T-helper 1 cell treated with Interleukin-12 subunit alpha and Interleukin-12 subunit beta and Interleukin-4 antibody, amounts not matched to agents 30 ng/mL and 1 ng/mL, for 36 hours (primary cell): ENCODE results near the gene EHMT1. TPM values are rescaled to one million over a fixed set of nuclear protein-coding genes. Genes with fewer than 3 reads are reported as not detected.

Experiments
- intact Hi-C: fragments of 100-400 bp; cut with micrococcal nuclease; formaldehyde crosslinking; loops from one replicate; pipeline ENCODE4 v1.15.1; 2024
- total RNA-seq: library from RNA; stranded (reverse); gene quantifications from 2 replicates; pipeline ENCODE4 v1.2.3, GENCODE V29; 2022

EHMT1 gene
- total RNA-seq, 1 donor from 2014 or later, result 110 TPM

- intact Hi-C loops, result loop anchor here (10.0 kb wide), 1 partner anchor 434 kb away; no protein-coding TSS in a partner anchor
Observed at GRCh38 chr9:137670391-137671195, 51.8 kb downstream of the EHMT1 start.

DNA sequence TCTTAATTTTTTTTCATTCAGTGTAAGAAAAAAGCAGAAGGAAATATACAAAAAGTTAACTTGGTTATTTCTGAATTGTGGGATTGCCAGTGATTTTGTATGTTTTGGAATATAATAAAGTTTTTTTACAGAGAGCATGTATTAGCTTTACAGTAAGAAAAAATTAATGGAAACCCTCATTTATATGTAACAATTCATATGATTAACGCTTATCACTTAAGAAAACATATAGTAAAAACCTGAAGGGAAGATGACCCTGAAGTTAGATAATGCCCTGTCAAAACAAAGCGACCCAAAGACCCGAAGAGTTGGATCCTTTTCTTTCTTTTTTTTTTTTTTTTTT is 52.4 kb downstream of the EHMT1 start:
- intact Hi-C loops, result loop anchor here (10.0 kb wide), 1 partner anchor 434 kb away; no protein-coding TSS in a partner anchor

DNA sequence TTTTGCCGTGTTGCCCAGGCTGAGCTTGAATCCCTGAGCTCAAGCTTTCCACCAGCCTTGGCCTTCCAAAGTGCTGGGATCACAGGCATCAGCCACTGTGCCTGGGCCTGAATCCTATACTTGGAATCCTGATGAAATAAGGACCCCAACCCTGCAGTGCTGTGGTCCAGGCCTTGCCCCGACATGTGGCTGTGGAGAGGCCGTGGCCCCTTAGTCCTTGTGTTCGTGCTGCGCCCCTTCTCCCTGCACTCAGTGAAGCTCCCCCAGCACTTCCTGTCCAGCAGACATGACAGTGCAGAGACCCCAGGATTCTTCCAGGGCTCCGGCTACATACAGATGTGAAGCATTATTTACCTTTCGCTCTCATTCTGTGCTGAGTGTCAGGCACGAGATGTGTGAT is 52.9 kb downstream of the EHMT1 start:
- intact Hi-C loops, result loop anchor here (1.0 to 10.0 kb wide), 2 partner anchors 351 to 433 kb away; no protein-coding TSS in a partner anchor

GRCh38 chr9:137672907-137673791 is 54.3 kb downstream of the EHMT1 start:
- intact Hi-C loops, result loop anchor here (1.0 to 10.0 kb wide), 3 partner anchors 99 to 432 kb away; no protein-coding TSS in a partner anchor

DNA sequence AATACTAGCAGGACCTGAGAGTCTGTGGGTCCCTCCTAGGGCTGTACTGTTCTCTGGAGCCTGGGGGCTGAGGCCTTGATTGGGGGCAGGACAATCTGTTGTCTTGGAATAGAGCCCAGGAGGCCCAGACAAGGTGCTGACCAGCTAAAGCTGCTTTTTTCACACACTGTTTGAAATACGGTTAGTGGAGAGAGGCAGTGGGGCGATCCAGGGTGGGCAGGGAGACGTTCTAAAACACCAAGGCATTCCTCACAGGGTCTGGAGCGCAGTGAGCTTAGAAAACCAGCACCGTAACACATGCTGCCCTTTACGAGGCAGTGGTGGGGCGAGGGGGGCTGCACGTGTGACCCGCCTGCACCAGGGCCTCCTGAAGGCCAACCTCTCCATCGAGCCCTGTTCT is 55.1 kb downstream of the EHMT1 start:
- intact Hi-C loops, result loop anchor here (1.0 to 10.0 kb wide), 2 partner anchors 98 to 431 kb away; no protein-coding TSS in a partner anchor

GRCh38 chr9:137674307-137674975 is 55.6 kb downstream of the EHMT1 start:
- intact Hi-C loops, result loop anchor here (10.0 kb wide), 1 partner anchor 430 kb away; no protein-coding TSS in a partner anchor

GRCh38 chr9:137674976-137675320 is 56.1 kb downstream of the EHMT1 start:
- intact Hi-C loops, result loop anchor here (10.0 kb wide), 1 partner anchor 430 kb away; no protein-coding TSS in a partner anchor

GRCh38 chr9:137676998-137677397 is 58.2 kb downstream of the EHMT1 start:
- intact Hi-C loops, result loop anchor here (10.0 kb wide), 1 partner anchor 428 kb away; no protein-coding TSS in a partner anchor

DNA sequence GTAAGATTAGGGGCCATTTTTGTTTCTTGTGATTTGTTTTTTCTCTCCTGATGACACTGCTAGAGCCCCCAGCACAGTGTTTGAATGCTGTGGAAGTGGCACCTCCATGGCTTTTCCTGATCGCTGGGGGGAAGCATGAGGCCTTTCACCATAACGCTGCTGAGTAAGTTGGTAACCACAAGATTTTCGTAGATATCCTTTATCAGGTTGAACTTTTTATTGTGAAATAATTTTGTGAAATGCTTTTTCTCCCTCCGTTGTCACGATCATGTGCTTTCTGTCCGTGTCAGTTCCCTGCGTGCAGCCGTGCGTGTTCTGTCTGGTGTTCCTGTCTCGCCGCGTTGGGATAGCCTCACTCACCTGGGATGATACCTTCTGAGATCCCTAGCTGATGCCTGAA is 59.4 kb downstream of the EHMT1 start:
- intact Hi-C loops, result loop anchor here (10.0 kb wide), 1 partner anchor 427 kb away; no protein-coding TSS in a partner anchor

DNA sequence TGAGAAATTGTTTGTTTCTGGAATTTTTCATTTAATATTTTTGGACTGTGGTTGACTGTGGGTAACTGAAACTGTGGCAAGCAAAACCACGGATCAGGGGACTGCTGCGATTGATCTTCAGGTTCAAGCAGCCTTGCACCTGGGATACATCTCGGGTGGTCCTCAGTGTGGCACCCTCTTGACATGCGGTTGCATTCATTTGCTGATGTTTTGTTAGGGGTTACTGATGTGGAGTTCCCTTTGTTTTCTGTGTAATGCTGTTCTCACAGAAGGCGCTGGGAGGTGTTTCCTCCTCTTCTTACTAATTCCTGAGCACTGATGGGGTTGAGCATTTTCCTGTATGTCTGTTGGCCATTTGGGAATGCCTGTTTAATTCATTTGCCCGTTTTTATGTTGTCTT is 60.4 kb downstream of the EHMT1 start:
- intact Hi-C loops, result loop anchor here (10.0 kb wide), 1 partner anchor 426 kb away; no protein-coding TSS in a partner anchor

DNA sequence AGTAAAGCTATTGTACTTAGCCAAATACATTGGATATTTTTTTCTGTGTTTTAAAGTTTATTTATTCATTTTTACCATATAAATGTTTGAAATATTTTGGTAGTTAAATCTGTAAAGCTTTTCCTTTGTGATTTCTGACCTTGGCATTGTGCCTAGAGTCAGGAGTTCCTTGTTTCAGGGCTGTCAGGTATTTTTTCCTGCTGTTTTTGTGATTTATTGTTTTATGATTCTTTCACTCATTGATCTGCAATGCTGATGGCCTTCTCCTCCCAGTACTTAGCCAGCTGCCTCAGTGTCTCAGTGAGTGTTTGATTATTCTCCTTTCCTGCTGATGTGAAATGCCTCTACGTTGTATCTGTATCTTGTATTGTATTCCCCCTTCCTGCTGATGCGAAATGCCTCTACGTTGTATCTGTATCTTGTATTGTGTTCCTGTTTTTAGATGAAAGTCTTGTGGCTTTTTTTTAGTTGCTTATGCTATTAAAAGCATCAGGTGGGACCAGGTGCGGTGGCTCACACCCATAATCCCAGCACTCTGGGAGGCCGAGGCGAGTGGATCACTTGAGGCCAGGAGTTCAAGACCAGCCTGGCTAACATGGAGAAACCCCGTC is 61.0 kb downstream of the EHMT1 start:
- intact Hi-C loops, result loop anchor here (10.0 kb wide), 1 partner anchor 425 kb away; no protein-coding TSS in a partner anchor

GRCh38 chr9:137680444-137681358 is 61.9 kb downstream of the EHMT1 start:
- intact Hi-C loops, result no loop called here

DNA sequence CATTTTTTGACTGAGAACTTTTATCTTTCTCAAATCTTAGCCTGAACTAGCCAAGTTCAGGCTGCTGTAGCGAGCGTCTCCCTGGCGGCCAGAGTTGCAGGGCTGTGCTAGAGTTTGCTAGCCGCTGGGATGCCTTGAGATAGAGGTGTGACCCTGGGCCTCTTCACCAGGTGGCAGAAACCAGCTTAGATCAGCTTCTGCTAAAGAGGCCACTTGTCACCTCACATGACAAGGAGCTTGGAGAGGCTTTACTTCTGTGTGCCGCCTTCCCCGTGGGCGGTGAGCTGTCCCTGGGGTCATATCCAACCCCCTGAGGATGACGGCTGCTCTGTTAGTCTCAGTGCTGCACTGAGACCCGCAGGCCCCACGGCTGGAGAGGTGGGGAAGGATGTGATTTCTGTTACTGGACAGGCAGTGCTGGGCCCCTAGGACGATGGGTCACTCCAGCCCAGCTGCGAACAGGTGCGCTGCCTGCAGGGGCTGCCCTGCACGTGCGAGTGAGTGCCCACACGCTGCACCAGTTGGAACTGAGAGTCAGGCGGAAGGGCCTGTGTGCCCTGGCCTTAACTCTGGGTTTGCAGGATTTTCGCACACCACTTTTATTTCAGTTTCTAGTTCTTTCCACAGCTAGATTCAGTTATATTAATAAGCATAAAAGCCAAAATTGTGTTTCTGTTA is 63.8 kb downstream of the EHMT1 start:
- intact Hi-C loops, result no loop called here

DNA sequence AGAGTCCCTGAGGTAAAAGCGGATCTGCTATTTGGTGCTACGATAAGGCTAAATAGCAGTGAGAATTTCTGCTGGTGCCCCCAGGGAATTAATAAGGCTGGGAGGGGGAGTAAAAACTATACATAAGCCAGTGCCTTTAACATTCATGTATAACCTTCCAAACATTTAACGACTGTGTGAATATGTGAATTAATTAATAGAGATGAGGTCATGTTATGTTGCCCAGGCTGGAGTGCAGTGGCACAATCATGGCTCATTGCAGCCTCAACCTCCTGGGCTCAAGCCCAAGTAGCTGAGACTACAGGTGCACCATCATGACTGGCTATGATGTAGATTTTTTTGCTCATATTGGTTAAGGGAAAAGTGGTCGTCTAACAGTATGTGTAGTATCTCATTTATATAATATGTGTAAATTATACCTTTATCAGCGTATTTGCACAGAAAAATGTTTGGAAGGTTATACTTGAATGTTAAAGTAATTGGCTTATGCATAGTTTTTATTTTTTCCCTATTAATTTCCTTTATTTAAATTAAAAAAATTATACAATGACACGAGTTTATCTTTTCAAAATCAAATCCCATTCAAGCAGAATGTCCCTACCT is 64.6 kb downstream of the EHMT1 start:
- intact Hi-C loops, result no loop called here

DNA sequence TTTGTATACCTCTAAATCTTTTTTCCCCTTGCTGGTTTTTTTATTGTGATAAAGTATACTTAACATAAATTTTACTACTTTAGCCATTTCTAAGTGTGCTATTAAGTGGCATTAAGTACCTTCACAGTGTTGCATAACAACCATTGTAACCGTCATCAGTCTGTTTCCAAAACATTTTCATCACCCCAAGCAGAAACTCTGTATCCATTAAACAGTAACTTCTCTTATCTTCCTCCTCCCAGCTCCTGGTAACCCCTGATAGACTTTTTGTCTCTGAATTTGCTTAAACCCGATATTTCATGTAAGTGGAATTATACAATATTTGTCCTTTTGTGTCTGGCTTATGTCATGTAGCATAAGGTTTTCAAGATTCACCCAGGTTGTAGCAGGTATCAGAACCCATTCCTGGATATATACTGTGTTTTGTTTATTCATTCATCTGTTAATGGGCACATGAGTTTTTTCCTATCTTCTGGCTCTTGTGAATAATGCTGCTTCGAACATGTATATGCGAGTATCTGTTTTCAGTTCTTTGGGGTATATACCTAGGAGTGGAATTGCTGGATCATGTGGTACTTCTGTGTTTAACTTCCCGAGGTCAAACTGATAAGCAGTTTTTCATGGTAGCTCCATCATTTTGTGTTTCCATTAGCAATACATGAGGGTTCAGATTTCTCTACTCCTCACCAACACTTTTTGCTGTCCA is 66.4 kb downstream of the EHMT1 start:
- intact Hi-C loops, result no loop called here

DNA sequence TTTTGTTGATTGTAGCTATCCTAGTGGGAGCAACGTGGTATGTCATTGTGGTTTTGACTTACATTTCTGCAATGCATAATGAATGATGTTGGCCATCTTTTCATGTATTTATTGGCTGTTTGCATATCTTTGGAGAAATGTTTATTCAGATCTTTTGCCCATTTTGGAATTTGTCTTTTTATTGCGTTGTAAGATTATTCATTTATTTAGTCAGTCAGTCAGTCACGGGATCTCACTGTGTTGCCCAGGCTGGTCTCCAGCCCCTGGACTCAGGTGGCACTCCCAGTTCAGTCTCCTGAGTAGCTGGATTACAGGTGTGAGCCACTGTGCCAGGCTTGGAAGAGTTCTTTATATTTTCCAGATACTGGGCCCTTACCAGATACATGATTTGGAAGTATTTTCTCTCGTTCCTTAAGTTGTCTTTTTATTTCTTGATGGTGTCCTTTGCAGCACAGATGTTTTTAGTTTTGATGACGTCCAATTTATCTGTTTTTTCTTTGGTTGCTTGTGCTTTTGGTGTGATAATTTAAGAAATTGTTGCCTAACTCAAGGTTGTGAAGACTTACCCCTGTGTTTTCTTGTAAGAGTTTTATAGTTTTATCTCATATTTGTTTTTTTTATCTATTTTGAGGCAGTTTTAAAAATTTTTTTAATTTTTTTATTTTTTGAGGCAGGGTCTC is 67.1 kb downstream of the EHMT1 start:
- intact Hi-C loops, result no loop called here

GRCh38 chr9:137688261-137688660 is 69.5 kb downstream of the EHMT1 start:
- intact Hi-C loops, result no loop called here
